ENCODE data around the gene MEGF10. TPM values are rescaled to one million over a fixed set of nuclear protein-coding genes. Genes with fewer than 3 reads are reported as not detected.

The MEGF10 gene
- total RNA-seq, 3 donors from 2014 or later: 0.70 to 4.9 (median 0.81) TPM

DNA sequence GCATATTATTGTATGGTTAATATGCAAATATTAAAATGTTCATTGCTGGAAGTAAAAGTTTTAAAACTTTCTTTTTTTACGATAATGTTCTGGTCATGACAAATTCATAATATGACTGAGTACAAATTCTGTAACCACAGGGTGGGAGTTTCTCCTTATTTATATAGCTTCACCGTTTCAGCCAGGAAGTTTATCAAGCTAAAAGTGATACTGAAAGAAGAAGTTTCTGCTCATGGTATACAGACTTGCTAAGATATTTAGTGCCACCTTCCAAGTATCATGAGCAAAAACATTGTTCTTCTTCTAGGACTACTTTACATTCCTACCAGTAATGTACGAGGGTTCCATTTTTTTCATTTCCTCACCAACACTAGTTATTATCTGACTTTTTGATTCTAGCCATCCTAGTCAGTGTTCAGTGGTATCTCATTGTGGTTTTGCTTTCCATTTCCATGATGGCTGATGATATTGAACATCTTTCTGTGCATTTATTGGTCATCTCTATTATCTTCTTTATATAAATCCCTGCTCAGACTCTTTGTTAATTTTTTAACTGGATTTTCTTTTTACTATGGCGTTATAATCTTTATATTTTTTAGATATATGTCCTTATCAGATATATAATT lies 132.7 kb downstream of the MEGF10 start:
- Histone ChIP-seq H3K9me3 (no peaks in the 10 kb centered on the region), H3K36me3 (ENCODE audit: low read depth) (no peaks in the 10 kb centered on the region), H3K4me3 (no peak overlapping the region), H3K4me1 (ENCODE audit: low read depth) (no peaks in the 10 kb centered on the region)
- intact Hi-C loops (cut with DNase I, micrococcal nuclease): no loop called here
- DNase-seq (no peak), ATAC-seq (no peak)
- TF ChIP-seq, protein P1, sequence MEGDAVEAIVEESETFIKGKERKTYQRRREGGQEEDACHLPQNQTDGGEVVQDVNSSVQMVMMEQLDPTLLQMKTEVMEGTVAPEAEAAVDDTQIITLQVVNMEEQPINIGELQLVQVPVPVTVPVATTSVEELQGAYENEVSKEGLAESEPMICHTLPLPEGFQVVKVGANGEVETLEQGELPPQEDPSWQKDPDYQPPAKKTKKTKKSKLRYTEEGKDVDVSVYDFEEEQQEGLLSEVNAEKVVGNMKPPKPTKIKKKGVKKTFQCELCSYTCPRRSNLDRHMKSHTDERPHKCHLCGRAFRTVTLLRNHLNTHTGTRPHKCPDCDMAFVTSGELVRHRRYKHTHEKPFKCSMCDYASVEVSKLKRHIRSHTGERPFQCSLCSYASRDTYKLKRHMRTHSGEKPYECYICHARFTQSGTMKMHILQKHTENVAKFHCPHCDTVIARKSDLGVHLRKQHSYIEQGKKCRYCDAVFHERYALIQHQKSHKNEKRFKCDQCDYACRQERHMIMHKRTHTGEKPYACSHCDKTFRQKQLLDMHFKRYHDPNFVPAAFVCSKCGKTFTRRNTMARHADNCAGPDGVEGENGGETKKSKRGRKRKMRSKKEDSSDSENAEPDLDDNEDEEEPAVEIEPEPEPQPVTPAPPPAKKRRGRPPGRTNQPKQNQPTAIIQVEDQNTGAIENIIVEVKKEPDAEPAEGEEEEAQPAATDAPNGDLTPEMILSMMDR (IDR thresholded peaks at IDR 0.05): no peak

DNA sequence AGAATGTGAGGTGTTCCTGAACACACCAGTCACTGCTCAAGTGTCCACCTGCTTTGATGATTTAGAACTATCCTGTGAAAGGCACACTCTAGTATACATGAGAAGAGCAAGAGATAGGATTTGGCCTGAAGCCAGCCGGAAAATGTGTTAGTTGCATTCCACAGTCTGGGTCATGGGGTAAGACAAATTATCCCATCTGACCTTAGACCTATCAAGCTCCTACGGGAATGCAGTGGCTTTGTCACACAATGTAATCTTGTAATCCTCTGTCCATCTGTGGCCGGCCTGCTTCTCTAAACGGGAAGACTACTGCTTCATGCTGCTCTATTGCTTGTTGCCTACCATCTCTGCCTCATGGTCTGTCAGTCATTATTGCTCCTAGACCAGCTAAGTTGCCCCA lies 134.4 kb downstream of the MEGF10 start:
- no peak for DNase-seq
- no peak for ATAC-seq
- no peak overlapping the region for H3K4me3 ChIP-seq

GRCh38 chr5:127425868-127426267 lies 135.3 kb downstream of the MEGF10 start:
- DNase-seq: no peak
- TF ChIP-seq, protein P1 (IDR thresholded peaks at IDR 0.05): no peak

More for the DNA sequence above, 134.4 kb downstream of the MEGF10 start:
- Histone ChIP-seq H3K36me3 (ENCODE audit: low read depth) (no peaks in the 10 kb centered on the region), H3K4me1 (ENCODE audit: low read depth) (no peaks in the 10 kb centered on the region), H3K9me3 (no peaks in the 10 kb centered on the region)
- intact Hi-C loops (cut with DNase I, micrococcal nuclease): no loop called here
- TF ChIP-seq, protein P1 (IDR thresholded peaks at IDR 0.05): no peak

DNA sequence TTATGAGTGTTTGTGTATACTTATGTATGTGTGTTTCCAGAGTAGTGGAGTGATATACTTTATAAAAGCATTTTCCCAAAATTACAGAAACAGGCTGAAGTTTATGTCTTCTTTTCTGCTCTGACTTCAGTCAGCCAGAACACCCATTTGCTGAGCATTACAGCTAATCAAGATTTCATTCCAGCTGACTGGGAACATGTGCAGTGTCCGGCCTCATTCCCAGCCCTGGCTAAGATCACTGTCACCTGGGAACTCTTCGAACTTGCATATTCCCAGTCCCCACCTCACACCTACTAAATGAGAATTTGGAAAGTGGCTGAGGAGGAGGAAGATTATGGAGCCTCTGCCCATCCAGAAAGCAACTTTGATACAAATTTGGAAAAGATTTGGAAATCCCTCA lies 136.1 kb downstream of the MEGF10 start:
- Histone ChIP-seq H3K4me1 (ENCODE audit: low read depth) (no peaks in the 10 kb centered on the region), H3K4me3 (no peak overlapping the region), H3K36me3 (ENCODE audit: low read depth) (no peaks in the 10 kb centered on the region), H3K9me3 (no peaks in the 10 kb centered on the region)
- DNase-seq (no peak), ATAC-seq (no peak)
- intact Hi-C loops (cut with DNase I, micrococcal nuclease): no loop called here
- TF ChIP-seq, protein P1 (IDR thresholded peaks at IDR 0.05): no peak

More at GRCh38 chr5:127425868-127426267, 135.3 kb downstream of the MEGF10 start:
- intact Hi-C loops (cut with DNase I, micrococcal nuclease): no loop called here
- no peaks in the 10 kb centered on the region for H3K9me3 ChIP-seq
- H3K4me1 ChIP-seq (ENCODE audit: low read depth): no peaks in the 10 kb centered on the region
- no peaks in the 10 kb centered on the region for H3K36me3 ChIP-seq (ENCODE audit: low read depth)
- H3K4me3 ChIP-seq: no peak overlapping the region
- ATAC-seq: no peak

DNA sequence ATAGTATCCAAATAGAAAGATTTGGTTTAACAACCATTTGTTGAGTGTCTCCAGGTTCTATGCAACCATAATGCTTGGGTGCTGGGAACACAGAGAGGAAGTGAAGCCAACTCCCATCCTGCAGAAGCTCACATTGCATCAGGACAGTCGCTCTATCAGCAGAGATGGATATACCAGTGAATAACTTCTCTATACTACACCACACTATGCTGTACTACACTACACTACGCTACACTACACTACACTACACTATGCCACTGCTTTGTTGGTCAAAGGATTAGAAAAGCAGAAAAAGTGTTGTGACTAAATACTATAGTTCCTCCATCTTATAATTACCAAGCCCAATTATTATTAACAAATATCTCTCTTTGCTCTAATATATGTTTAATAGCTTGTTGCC lies 137.7 kb downstream of the MEGF10 start:
- no peak for ATAC-seq
- Histone ChIP-seq H3K9me3 (no peaks in the 10 kb centered on the region), H3K4me1 (ENCODE audit: low read depth) (no peaks in the 10 kb centered on the region), H3K36me3 (ENCODE audit: low read depth) (no peaks in the 10 kb centered on the region), H3K4me3 (no peak overlapping the region)
- DNase-seq: no peak
- TF ChIP-seq, protein P1 (IDR thresholded peaks at IDR 0.05): no peak
- intact Hi-C loops (cut with DNase I, micrococcal nuclease): no loop called here

DNA sequence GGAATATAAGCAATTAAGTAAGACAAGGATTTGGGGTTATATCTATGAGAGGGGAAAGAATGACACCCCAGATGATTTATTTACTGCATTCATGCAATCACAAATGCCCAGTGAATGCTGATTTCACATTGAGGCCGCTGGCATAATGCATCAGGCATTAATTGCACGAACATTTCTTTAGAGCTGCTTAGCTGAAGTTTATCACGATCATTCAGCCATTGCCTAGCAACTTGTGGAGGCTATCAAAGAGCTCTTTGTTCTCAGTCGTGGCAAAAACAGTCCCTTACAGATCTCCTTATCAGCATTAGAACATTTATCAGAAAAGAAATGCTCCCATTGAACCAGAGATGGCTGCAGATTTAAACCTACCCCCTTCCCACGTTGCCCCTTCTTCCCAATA lies 138.2 kb downstream of the MEGF10 start:
- no peaks in the 10 kb centered on the region for H3K4me1 ChIP-seq (ENCODE audit: low read depth)
- TF ChIP-seq, protein P1 (IDR thresholded peaks at IDR 0.05): no peak
- intact Hi-C loops (cut with DNase I, micrococcal nuclease): no loop called here
- ATAC-seq (peak; percentile 51), DNase-seq (no peak)
- H3K4me3 ChIP-seq: no peak overlapping the region
- H3K36me3 ChIP-seq (ENCODE audit: low read depth): no peaks in the 10 kb centered on the region
- H3K9me3 ChIP-seq: no peaks in the 10 kb centered on the region

Data from mucosa of descending colon (tissue), 3 donors.